DOHH2 (cell line): ENCODE measurements around the gene PXN.
"Not testable (repeated sequence)": the region's sequence is repeated elsewhere in the genome, so short reads cannot be mapped to it uniquely, and the experiment has no call there.

Source experiments
- H3F3A ChIP-seq: fragments of 200-600 bp; sonication (generic), shearing (Covaris generic); 2 replicates; pipeline ENCODE4 v1.6.0; 2016; ENCODE audit warnings: antibody characterized with exemption, mild to moderate bottlenecking; ENCODE audit not compliant: control insufficient read depth, insufficient read depth
- H3K27ac ChIP-seq: fragments of 200-600 bp; sonication (generic); 2 replicates; pipeline ENCODE4 v1.5.1; 2014; ENCODE audit warnings: low read depth, mild to moderate bottlenecking, low read length, moderate library complexity
- H3K27me3 ChIP-seq: fragments of 200-600 bp; sonication (generic); 2 replicates; pipeline ENCODE4 v1.6.1; 2014; ENCODE audit warnings: mild to moderate bottlenecking, low read length, mixed read lengths; ENCODE audit not compliant: control insufficient read depth
- H3K36me3 ChIP-seq: fragments of 200-600 bp; sonication (generic); 2 replicates; pipeline ENCODE4 v1.6.1; 2014; ENCODE audit warnings: mild to moderate bottlenecking, low read length, moderate library complexity, mixed read lengths; ENCODE audit not compliant: control insufficient read depth
- H3K4me1 ChIP-seq: fragments of 200-600 bp; sonication (generic); 2 replicates; pipeline ENCODE4 v1.6.1; 2014; ENCODE audit warnings: mild to moderate bottlenecking, low read length, mixed read lengths; ENCODE audit not compliant: control insufficient read depth
- H3K4me2 ChIP-seq: fragments of 200-600 bp; sonication (generic); 2 replicates; pipeline ENCODE4 v1.6.0; 2014; ENCODE audit warnings: mild to moderate bottlenecking, low read length, moderate library complexity
- H3K4me3 ChIP-seq: fragments of 200-600 bp; sonication (generic); 2 replicates; pipeline ENCODE4 v1.5.1; 2014; ENCODE audit warnings: mild to moderate bottlenecking, low read length, mixed read lengths
- H3K79me2 ChIP-seq: fragments of 200-600 bp; sonication (generic); 2 replicates; pipeline ENCODE4 v1.6.1; 2014; ENCODE audit warnings: mild to moderate bottlenecking, low read length, mixed read lengths; ENCODE audit not compliant: control insufficient read depth
- H3K9me2 ChIP-seq: fragments of 200-600 bp; sonication (generic); replicated peaks from 2 replicates; pipeline ENCODE4 v1.6.1; 2014; ENCODE audit warnings: mild to moderate bottlenecking, low read length, mixed read lengths; ENCODE audit not compliant: control insufficient read depth
- H3K9me3 ChIP-seq: fragments of 200-600 bp; sonication (generic); 2 replicates; pipeline ENCODE4 v1.6.1; 2014; ENCODE audit warnings: antibody characterized with exemption, low read length, mixed read lengths; ENCODE audit not compliant: control insufficient read depth, insufficient read depth
- H4K20me1 ChIP-seq: fragments of 200-600 bp; sonication (generic); 2 replicates; pipeline ENCODE4 v1.6.0; 2014; ENCODE audit warnings: low read depth, mild to moderate bottlenecking, antibody characterized with exemption, low read length, moderate library complexity; ENCODE audit not compliant: control insufficient read depth, insufficient read depth
- EZH2phosphoT487 ChIP-seq: fragments of 200-600 bp; sonication (generic); IDR thresholded peaks from 2 replicates; pipeline ENCODE4 v1.6.1; 2017; ENCODE audit warnings: borderline replicate concordance, mild to moderate bottlenecking, antibody characterized with exemption, low read length, moderate library complexity, mixed read lengths
- TF ChIP-seq, protein P1 (sequence below): fragments of 200-600 bp; sonication (generic); IDR thresholded peaks from one replicate; pipeline ENCODE4 v1.5.1; 2014; ENCODE audit warnings: antibody characterized with exemption, mild to moderate bottlenecking, low read depth, low read length; ENCODE audit not compliant: poor library complexity, severe bottlenecking

Gene PXN

GRCh38 chr12:120211243-120211903 is 54.2 kb downstream of the PXN start:
- Histone ChIP-seq H3K4me3 (no peak overlapping the region), H3K9me2 (no peaks in the 10 kb centered on the region), H3K4me1 (no peaks in the 10 kb centered on the region), H3F3A (no peaks in the 10 kb centered on the region), H3K4me2 (no peak overlapping the region), H3K27me3 (no peaks in the 10 kb centered on the region), H3K79me2 (no peaks in the 10 kb centered on the region), H3K9me3 (no peaks in the 10 kb centered on the region), H4K20me1 (no peaks in the 10 kb centered on the region; the same call in 1 of the 2 replicates), H3K27ac (no peak overlapping the region), H3K36me3 (peaks cover 27% of the 10 kb centered on the region)
- TF ChIP-seq, protein P1, sequence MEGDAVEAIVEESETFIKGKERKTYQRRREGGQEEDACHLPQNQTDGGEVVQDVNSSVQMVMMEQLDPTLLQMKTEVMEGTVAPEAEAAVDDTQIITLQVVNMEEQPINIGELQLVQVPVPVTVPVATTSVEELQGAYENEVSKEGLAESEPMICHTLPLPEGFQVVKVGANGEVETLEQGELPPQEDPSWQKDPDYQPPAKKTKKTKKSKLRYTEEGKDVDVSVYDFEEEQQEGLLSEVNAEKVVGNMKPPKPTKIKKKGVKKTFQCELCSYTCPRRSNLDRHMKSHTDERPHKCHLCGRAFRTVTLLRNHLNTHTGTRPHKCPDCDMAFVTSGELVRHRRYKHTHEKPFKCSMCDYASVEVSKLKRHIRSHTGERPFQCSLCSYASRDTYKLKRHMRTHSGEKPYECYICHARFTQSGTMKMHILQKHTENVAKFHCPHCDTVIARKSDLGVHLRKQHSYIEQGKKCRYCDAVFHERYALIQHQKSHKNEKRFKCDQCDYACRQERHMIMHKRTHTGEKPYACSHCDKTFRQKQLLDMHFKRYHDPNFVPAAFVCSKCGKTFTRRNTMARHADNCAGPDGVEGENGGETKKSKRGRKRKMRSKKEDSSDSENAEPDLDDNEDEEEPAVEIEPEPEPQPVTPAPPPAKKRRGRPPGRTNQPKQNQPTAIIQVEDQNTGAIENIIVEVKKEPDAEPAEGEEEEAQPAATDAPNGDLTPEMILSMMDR, result no peak
- TF ChIP-seq EZH2phosphoT487, result no peak

DNA sequence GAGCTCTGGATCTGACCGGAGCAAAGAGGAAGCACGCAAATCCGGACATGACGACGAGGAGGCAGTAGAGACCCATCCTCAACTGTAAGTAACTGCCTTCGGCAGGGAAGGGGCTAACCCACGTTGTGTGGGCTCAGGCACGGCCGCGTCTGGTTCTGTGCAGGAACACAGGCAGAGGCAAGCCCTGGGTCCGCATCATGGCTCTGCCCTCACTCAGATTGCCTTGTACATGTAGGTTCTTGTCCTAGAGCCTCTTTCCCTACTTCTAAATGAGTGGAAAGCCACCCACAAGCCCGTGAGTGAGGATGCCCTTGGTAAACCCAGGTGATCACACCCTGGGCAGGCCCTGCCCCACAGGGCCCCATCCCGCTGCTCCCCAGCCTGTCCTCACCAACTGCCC is 55.7 kb downstream of the PXN start:
- H3K4me2 ChIP-seq, result no peak overlapping the region
- H3K79me2 ChIP-seq, result no peaks in the 10 kb centered on the region
- TF ChIP-seq EZH2phosphoT487, result no peak
- TF ChIP-seq, protein P1, result no peak
- H3K9me2 ChIP-seq, result no peaks in the 10 kb centered on the region
- no peaks in the 10 kb centered on the region for H3K4me1 ChIP-seq
- H4K20me1 ChIP-seq, result no peaks in the 10 kb centered on the region; the same call in 1 of the 2 replicates
- H3K4me3 ChIP-seq, result no peak overlapping the region
- peaks cover 32% of the 10 kb centered on the region for H3K36me3 ChIP-seq
- no peaks in the 10 kb centered on the region for H3F3A ChIP-seq
- no peaks in the 10 kb centered on the region for H3K9me3 ChIP-seq
- no peaks in the 10 kb centered on the region for H3K27me3 ChIP-seq
- no peak overlapping the region for H3K27ac ChIP-seq

- H3K79me2 ChIP-seq, result peaks cover 7% of the 10 kb centered on the region
- no peaks in the 10 kb centered on the region for H4K20me1 ChIP-seq
- H3K27me3 ChIP-seq, result no peaks in the 10 kb centered on the region
- no peak for TF ChIP-seq EZH2phosphoT487
- TF ChIP-seq, protein P1, result no peak
- no peak overlapping the region for H3K4me2 ChIP-seq
- H3K4me3 ChIP-seq, result no peak overlapping the region
- no peaks in the 10 kb centered on the region for H3K9me2 ChIP-seq
- no peaks in the 10 kb centered on the region for H3K9me3 ChIP-seq
- H3F3A ChIP-seq, result no peaks in the 10 kb centered on the region
- H3K36me3 ChIP-seq, result peaks cover 32% of the 10 kb centered on the region
- H3K4me1 ChIP-seq, result peaks cover 5% of the 10 kb centered on the region
- no peak overlapping the region for H3K27ac ChIP-seq
Measured at GRCh38 chr12:120207227-120207626, 58.3 kb downstream of the PXN start.

DNA sequence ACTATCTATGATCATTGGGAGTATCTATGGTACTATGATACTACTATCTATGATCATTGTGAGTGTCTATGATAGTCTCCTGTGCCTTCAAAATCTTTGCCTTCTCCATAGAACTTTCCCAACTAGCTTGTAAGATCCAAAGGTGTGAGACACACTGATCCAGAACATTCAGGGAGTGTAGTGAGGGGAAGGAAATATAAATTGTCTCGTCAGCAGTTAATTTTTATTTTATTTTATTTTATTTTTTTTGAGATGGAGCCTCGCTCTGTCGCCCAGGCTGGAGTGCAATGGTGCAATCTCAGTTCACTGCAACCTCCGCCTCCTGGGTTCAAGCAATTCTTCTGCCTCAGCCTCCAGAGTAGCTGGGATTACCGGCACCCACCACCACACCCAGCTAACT is 58.7 kb downstream of the PXN start:
- H3K36me3 ChIP-seq, result peaks cover 32% of the 10 kb centered on the region
- not testable (repeated sequence) for H3F3A ChIP-seq

More for the DNA sequence above, 58.7 kb downstream of the PXN start:
- not testable (repeated sequence) for H4K20me1 ChIP-seq, H3K4me1 ChIP-seq, H3K9me3 ChIP-seq, H3K4me2 ChIP-seq, H3K27ac ChIP-seq, H3K9me2 ChIP-seq, H3K4me3 ChIP-seq, H3K27me3 ChIP-seq
- H3K79me2 ChIP-seq, result peaks cover 11% of the 10 kb centered on the region
